IPS-20b (cell line): ENCODE results near the gene N4BP2L2.

Experiments used
- H3K27ac ChIP-seq: one replicate; pipeline ENCODE4 v1.5.1; 2013; ENCODE audit warnings: low read length
- H3K27me3 ChIP-seq: 2 replicates; pipeline ENCODE4 v1.6.1; 2013; ENCODE audit warnings: mild to moderate bottlenecking, low read length, inconsistent platforms; ENCODE audit not compliant: insufficient read depth
- H3K36me3 ChIP-seq: 2 replicates; pipeline ENCODE4 v1.6.1; 2013; ENCODE audit warnings: low read depth, mild to moderate bottlenecking, inconsistent platforms, low read length, moderate library complexity; ENCODE audit not compliant: insufficient read depth
- H3K4me1 ChIP-seq: 2 replicates; pipeline ENCODE4 v1.6.1; 2013; ENCODE audit warnings: mild to moderate bottlenecking, control low read depth, inconsistent platforms, low read length, moderate library complexity; ENCODE audit not compliant: insufficient read depth
- H3K4me3 ChIP-seq: 2 replicates; pipeline ENCODE4 v1.5.1; 2013; ENCODE audit warnings: mild to moderate bottlenecking, low read length, inconsistent platforms
- H3K9ac ChIP-seq: 2 replicates; pipeline ENCODE4 v1.6.1; 2013; ENCODE audit warnings: low read depth, mild to moderate bottlenecking, inconsistent platforms, low read length, moderate library complexity
- H3K9me3 ChIP-seq: 2 replicates; pipeline ENCODE4 v1.6.1; 2013; ENCODE audit warnings: mild to moderate bottlenecking, low read depth, low read length, inconsistent platforms; ENCODE audit not compliant: insufficient read depth

Gene N4BP2L2

DNA sequence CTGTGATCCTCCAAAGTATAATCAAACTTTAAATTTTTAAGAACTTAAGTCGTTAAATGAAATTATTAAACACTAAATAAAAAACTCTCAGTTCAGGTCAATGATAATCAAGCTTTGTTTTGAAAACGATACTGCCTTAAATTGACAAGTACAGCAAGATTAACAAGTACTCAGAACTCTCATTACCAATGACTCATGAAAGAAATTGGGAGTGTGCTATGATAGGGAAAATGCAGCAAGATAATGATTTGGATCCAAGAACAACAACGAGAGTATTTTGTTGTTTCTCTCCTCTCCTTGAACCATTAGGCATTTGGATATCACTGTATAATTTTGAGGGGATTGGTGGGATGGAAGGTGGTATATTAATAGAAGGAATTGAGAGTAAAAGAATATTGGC is 10.2 kb downstream of the N4BP2L2 start:
- Histone ChIP-seq H3K9ac (no peak overlapping the region), H3K4me1 (peaks cover 5% of the 10 kb centered on the region; the same call in 1 of the 2 replicates), H3K27me3 (no peaks in the 10 kb centered on the region), H3K4me3 (no peak overlapping the region), H3K36me3 (no peaks in the 10 kb centered on the region; the same call in 1 of the 2 replicates), H3K9me3 (no peaks in the 10 kb centered on the region), H3K27ac (no peak overlapping the region)

DNA sequence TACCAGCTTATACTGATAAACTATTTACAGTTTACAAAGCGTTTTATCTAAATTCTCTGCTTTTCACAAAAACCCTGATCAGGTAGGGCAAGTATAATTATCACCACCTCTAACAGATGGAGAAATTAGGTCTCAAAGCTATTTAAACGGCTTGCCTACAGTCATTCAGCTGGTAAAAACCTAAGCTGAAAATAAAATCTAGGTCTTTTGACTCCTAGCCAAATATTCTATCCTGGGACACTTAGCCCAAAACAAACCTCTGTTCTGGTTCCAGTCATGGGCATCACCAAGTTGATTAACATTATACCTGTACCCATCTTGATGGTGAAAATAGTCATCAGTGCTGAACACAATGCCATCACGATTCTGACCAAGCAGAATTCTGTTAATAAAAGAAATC is 11.4 kb downstream of the N4BP2L2 start:
- H3K4me1 ChIP-seq: peaks cover 5% of the 10 kb centered on the region; the same call in 1 of the 2 replicates
- no peaks in the 10 kb centered on the region for H3K9me3 ChIP-seq
- no peak overlapping the region for H3K4me3 ChIP-seq
- H3K27ac ChIP-seq: no peak overlapping the region
- H3K27me3 ChIP-seq: no peaks in the 10 kb centered on the region
- H3K9ac ChIP-seq: no peak overlapping the region
- peaks cover 4% of the 10 kb centered on the region; the same call in 1 of the 2 replicates for H3K36me3 ChIP-seq

DNA sequence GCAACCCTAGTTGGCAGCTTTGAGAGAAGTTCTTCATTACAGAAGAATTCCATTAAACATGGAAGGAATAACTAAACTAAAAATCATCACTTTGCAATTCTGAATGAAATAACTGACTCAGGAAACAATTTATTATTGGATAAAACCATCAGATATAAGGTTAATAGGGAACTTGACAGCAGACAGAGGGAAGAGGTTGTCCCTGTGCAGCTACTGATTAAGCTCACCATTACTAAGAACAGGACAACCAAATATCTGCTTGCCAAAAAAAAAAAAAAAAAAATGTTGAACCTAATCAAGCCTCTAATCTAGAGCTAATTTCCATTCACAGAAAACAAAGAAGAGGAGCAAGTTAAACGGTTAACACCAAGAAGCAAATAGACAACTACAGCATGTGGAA is 12.8 kb downstream of the N4BP2L2 start:
- H3K9me3 ChIP-seq: no peaks in the 10 kb centered on the region
- no peak overlapping the region for H3K27ac ChIP-seq
- no peak overlapping the region for H3K4me3 ChIP-seq
- no peaks in the 10 kb centered on the region for H3K27me3 ChIP-seq
- H3K4me1 ChIP-seq: peaks cover 5% of the 10 kb centered on the region; the same call in 1 of the 2 replicates
- peaks cover 14% of the 10 kb centered on the region for H3K36me3 ChIP-seq
- no peak overlapping the region for H3K9ac ChIP-seq

DNA sequence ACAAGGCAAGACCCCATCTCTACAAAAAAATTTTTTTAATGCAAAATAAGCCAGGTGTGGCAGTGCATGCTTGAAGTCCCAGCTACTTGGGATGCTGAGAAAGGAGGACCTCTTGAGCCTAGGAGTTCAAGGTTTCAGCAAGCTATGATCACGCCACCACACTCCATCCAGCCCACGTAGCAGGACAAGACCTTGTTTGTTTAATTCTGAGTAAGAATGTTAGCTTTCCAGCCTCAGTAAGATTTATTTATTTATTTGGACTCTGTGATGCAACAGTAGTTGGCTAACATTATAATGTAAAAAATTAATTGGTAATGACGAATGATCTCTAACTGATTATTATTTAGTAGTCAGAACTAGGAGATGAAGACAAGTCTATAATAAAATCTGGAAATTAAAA is 23.3 kb downstream of the N4BP2L2 start:
- H3K9me3 ChIP-seq: no peaks in the 10 kb centered on the region
- peaks cover 58% of the 10 kb centered on the region for H3K36me3 ChIP-seq
- no peak overlapping the region for H3K27ac ChIP-seq
- H3K4me1 ChIP-seq: no peaks in the 10 kb centered on the region
- H3K9ac ChIP-seq: no peak overlapping the region
- no peaks in the 10 kb centered on the region for H3K27me3 ChIP-seq
- no peak overlapping the region for H3K4me3 ChIP-seq

DNA sequence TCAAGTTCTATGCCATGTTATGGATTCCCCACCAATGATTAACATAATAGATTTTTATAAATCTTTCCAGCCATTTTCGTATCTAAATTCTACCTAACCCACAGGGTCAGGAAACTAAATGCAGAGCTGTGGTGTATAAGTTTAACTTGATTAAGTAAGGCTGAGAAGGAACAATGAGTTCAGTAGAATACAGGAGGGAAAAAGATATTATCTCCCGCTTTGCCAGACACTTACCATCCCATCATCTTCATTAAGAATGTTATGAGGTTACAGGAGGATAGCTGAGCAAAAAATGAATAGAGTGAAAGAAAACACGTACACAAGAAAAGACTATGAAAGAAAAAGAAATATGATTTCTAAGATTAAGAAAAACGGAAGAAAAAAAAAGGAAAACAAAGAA is 27.1 kb downstream of the N4BP2L2 start:
- no peak overlapping the region for H3K4me3 ChIP-seq
- no peaks in the 10 kb centered on the region for H3K9me3 ChIP-seq
- no peaks in the 10 kb centered on the region for H3K4me1 ChIP-seq
- no peaks in the 10 kb centered on the region for H3K27me3 ChIP-seq
- no peak overlapping the region for H3K27ac ChIP-seq
- H3K36me3 ChIP-seq: peaks cover 27% of the 10 kb centered on the region
- no peak overlapping the region for H3K9ac ChIP-seq

DNA sequence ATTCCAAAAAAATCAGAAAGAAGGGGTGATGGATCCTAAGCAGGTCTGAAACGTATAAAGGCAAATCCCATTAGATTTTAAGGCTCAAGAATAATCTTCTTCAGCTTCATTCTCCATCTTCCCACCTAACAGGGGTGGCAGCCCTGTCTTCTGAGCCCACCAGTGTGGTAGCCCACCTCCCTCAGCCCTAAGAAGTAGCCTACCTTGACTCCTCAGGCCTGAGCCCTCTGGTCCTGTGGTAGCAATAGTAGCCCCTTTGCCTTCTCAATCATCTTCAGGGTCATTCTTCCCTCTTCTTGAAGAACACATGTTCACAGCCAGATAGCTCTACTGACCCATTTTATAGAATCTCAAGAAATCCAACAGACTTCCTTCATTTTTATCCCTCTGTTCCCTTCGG is 33.7 kb downstream of the N4BP2L2 start:
- Histone ChIP-seq H3K4me1 (no peaks in the 10 kb centered on the region), H3K9ac (no peak overlapping the region), H3K4me3 (no peak overlapping the region), H3K9me3 (no peaks in the 10 kb centered on the region), H3K27me3 (no peaks in the 10 kb centered on the region), H3K36me3 (no peaks in the 10 kb centered on the region), H3K27ac (no peak overlapping the region)

DNA sequence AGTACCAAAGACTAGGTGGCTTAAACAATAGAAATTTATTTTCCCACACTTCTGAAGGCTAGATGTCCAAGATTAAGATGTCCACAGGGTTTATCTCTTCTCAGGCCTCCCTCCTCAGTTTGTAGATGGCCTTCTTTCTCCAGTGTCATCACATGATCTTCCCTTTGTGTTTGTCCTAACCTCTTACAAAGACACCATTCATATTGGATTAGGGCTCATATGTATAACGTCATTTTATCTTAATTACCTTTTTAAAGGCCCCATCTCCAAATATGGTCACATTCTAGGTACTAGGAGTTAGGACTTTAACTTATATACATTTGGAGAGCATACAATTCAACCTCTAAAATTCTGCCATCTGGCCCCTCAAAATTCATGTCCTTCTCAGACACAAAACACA is 34.3 kb downstream of the N4BP2L2 start:
- H3K4me3 ChIP-seq: no peak overlapping the region

DNA sequence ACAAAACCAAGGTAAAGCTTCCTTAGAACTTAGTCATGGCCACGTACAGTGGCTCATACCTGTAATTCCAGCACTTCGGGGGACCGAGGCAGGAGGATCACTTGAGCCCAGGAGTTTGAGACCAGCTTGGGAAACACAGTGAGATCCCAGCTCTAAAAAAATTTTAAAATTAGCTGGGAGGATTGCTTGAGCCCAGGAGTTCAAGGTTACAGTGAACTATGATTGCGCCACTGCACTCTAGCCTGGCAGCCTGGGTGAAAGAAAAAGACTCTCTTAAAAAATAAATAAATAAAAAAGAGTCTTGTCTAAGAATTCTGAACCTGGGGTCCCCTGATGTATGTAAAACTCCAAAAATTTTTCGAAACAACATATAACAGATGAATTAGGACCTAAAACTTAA is 34.9 kb downstream of the N4BP2L2 start:
- Histone ChIP-seq H3K9me3 (no peaks in the 10 kb centered on the region), H3K9ac (no peak overlapping the region), H3K27ac (no peak overlapping the region), H3K27me3 (no peaks in the 10 kb centered on the region), H3K4me3 (no peak overlapping the region), H3K4me1 (no peaks in the 10 kb centered on the region), H3K36me3 (no peaks in the 10 kb centered on the region)

More for the DNA sequence above, 34.3 kb downstream of the N4BP2L2 start:
- Histone ChIP-seq H3K4me1 (no peaks in the 10 kb centered on the region), H3K27ac (no peak overlapping the region), H3K9me3 (no peaks in the 10 kb centered on the region), H3K36me3 (no peaks in the 10 kb centered on the region), H3K9ac (no peak overlapping the region), H3K27me3 (no peaks in the 10 kb centered on the region)

DNA sequence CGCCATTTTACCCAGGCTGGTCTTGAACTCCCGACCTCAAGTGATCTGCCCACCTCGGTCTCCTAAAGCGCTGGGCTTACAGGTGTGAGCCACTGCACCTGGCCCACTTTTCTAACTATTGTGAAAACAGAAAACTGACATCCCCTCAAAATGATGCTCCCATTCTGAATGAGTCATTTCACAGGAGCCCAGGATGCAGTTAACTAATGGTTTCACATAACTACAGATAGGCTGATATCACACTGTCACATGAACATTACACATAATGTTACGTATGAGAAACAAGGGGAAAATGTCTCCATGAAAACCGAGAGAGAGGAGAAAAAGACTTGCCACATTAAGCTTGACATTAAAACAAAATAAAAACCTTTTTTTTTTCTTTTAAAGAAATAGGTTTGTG is 37.5 kb downstream of the N4BP2L2 start:
- H3K4me3 ChIP-seq: no peak overlapping the region
- H3K27me3 ChIP-seq: no peaks in the 10 kb centered on the region
- H3K4me1 ChIP-seq: no peaks in the 10 kb centered on the region
- no peak overlapping the region for H3K27ac ChIP-seq
- no peaks in the 10 kb centered on the region for H3K36me3 ChIP-seq
- H3K9me3 ChIP-seq: no peaks in the 10 kb centered on the region
- no peak overlapping the region for H3K9ac ChIP-seq

DNA sequence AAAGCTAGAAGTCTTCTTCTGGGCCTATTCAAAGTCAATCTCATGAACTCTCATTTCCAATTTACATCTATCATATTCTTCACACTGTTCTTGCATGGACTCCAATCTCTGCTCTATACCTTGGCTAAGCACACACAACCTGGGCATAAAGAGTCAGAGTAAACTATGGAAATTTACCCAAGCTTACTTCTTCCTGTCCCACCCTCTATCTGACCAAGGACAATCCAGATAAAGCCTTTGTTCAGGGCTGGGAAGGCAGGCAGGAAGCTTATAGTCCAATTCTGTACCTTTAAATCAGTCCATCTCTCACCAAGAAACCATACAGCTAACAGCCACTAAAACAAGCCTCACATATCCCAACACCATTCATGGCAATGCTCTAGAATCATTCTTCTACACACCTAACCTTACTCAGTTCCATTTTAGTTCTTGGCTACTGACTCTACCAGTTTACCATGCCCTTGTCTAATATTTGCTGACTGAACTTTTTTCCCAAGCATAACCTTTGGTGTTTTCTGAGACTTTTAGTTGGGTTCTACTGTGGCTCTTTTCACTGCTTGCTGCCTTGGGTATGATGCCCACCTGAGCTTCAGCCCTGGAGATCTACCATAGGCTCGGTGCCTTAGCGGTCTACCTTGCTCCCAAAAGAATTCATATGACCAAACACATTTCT is 38.9 kb downstream of the N4BP2L2 start:
- Histone ChIP-seq H3K9ac (no peak overlapping the region), H3K4me3 (no peak overlapping the region), H3K4me1 (no peaks in the 10 kb centered on the region), H3K36me3 (no peaks in the 10 kb centered on the region), H3K27ac (no peak overlapping the region), H3K9me3 (no peaks in the 10 kb centered on the region), H3K27me3 (no peaks in the 10 kb centered on the region)

DNA sequence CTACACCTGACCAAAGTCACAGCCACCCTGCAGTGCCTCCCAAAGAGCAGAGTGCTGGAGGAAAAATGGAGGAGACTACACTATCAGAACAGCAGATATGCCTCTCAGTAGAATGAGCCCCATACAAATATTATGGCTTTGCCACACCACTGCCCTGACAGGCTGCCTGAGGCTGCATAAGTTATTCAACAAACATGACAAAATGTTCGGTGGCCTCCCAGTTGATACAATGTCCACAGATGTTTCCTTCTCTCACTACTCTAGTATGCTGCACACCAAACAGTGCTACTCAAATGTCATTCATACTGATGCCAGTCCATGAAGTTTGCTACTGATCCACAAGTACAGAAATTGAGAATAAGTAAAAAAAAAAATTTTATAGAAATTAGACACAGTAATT is 41.0 kb downstream of the N4BP2L2 start:
- Histone ChIP-seq H3K4me1 (no peaks in the 10 kb centered on the region), H3K9me3 (no peaks in the 10 kb centered on the region), H3K4me3 (no peak overlapping the region), H3K27me3 (no peaks in the 10 kb centered on the region), H3K36me3 (no peaks in the 10 kb centered on the region), H3K9ac (no peak overlapping the region), H3K27ac (no peak overlapping the region)

DNA sequence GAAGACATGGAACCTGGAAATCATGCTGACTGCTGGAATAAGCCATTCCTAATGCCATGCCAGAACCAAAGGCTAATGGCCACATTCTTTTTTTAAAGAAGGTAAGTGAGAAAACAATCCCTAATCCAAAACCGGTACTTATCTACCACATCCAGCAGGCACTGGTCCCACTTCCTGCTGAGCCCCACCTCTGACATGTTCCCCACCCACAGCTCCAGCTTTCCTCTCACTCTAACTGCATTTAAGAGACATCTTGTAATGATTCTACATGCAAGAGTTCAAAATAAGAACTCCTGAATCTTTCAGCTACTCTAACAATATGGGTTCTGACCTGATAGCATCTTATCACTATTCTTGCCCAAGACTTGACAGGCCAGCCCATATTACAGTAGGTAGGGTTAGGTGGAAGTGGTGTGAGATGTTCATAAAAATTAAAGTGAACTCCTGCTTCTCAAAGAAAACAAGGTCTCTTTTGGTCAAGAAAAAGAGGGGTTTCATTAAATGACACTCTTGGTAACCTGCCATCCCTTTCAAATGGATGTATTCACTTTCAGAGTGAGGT is 41.9 kb downstream of the N4BP2L2 start:
- no peak overlapping the region for H3K4me3 ChIP-seq
- H3K27ac ChIP-seq: no peak overlapping the region
- H3K9me3 ChIP-seq: no peaks in the 10 kb centered on the region
- no peak overlapping the region for H3K9ac ChIP-seq
- H3K27me3 ChIP-seq: no peaks in the 10 kb centered on the region
- H3K36me3 ChIP-seq: no peaks in the 10 kb centered on the region
- no peaks in the 10 kb centered on the region for H3K4me1 ChIP-seq
